H1 (cell line): Measurements from ENCODE around the gene TPP1. TPM values are rescaled to one million over a fixed set of nuclear protein-coding genes. Genes with fewer than 3 reads are reported as not detected.

Experiments used
- CTCF ChIA-PET: fragments of 300-600 bp; sonication (Branson Sonifier 250); formaldehyde crosslinking; loops from one replicate; lab custom pipeline; 2021; ENCODE audit not compliant: partially characterized antibody; lab: Charles Lee
- POLR2A ChIA-PET: fragments of 300-600 bp; sonication (Branson Sonifier 250); formaldehyde crosslinking; loops from one replicate; lab custom pipeline; 2021; ENCODE audit warnings: inconsistent platforms; ENCODE audit not compliant: partially characterized antibody; lab: Charles Lee
- DNase-seq, 2 experiments: peaks; one replicate each; pipeline versions ENCODE4 v3.0.0 to v3.0.0-alpha.2; 2010 to 2022; ENCODE audit warnings: low spot score in 2 of 2, low read depth in 1 of 2, mixed read lengths in 1 of 2
- FAIRE-seq: peaks from 2 replicates; lab custom pipeline; 2011; peaks lifted over from hg19 to GRCh38; lab: Jason Lieb, UNC
- H2AFZ ChIP-seq: 2 replicates; pipeline ENCODE4 v1.8.1; 2012; ENCODE audit warnings: low read length, inconsistent platforms
- H2AK5ac ChIP-seq: 2 replicates; pipeline ENCODE4 v1.6.1; 2013; ENCODE audit warnings: low read depth, low read length
- H2BK120ac ChIP-seq: replicated peaks from 2 replicates; pipeline ENCODE3; 2013; ENCODE audit warnings: low read depth, low read length, inconsistent platforms
- H2BK12ac ChIP-seq: 2 replicates; pipeline ENCODE4 v1.6.1; 2013; ENCODE audit warnings: low read depth, low read length
- H2BK15ac ChIP-seq: 2 replicates; pipeline ENCODE4 v1.6.1; 2013; ENCODE audit warnings: low read length
- H2BK20ac ChIP-seq: 2 replicates; pipeline ENCODE4 v1.6.1; 2013; ENCODE audit warnings: low read length
- H2BK5ac ChIP-seq: 2 replicates; pipeline ENCODE4 v1.6.1; 2013; ENCODE audit warnings: low read depth, low read length
- H3K14ac ChIP-seq: 2 replicates; pipeline ENCODE4 v1.6.1; 2013; ENCODE audit warnings: inconsistent platforms; ENCODE audit not compliant: insufficient read length
- H3K18ac ChIP-seq: 2 replicates; pipeline ENCODE4 v1.6.1; 2013; ENCODE audit warnings: low read length; ENCODE audit errors: extremely low read depth
- H3K23ac ChIP-seq: 2 replicates; pipeline ENCODE4 v1.6.1; 2013; ENCODE audit warnings: inconsistent platforms; ENCODE audit not compliant: insufficient read length
- H3K23me2 ChIP-seq: 2 replicates; pipeline ENCODE4 v1.6.1; 2013; ENCODE audit warnings: low read depth, low read length
- H3K27ac ChIP-seq: 2 replicates; pipeline ENCODE4 v1.6.1; 2011; ENCODE audit warnings: low read depth, low read length, inconsistent platforms
- H3K27me3 ChIP-seq, 4 experiments: replicated peaks in 1 of 4; 1 replicate in 1 of 4; 2 replicates in 3 of 4; pipeline versions ENCODE4 v1.6.1 to v1.8.1; 2011 to 2013; ENCODE audit warnings: low read length in 3 of 4, mild to moderate bottlenecking in 3 of 4, inconsistent platforms in 2 of 4, mixed read lengths in 2 of 4, moderate library complexity in 1 of 4; ENCODE audit not compliant: control insufficient read depth in 3 of 4, insufficient read depth in 3 of 4; ENCODE audit errors: extremely low read depth in 1 of 4
- H3K36me3 ChIP-seq, 4 experiments: 2 replicates each; pipeline versions ENCODE4 v1.6.1 to v1.8.1; 2011 to 2013; ENCODE audit warnings: mild to moderate bottlenecking in 4 of 4, low read length in 3 of 4, moderate library complexity in 2 of 4, control low read depth in 1 of 4, inconsistent platforms in 1 of 4; ENCODE audit not compliant: insufficient read depth in 4 of 4, control insufficient read depth in 2 of 4
- H3K4ac ChIP-seq: replicated peaks from 2 replicates; pipeline ENCODE3; 2013; ENCODE audit warnings: low read length, low read depth, mixed read lengths, inconsistent platforms; ENCODE audit not compliant: insufficient read length
- H3K4me1 ChIP-seq, 4 experiments: replicated peaks in 1 of 4; 1 replicate in 1 of 4; 2 replicates in 3 of 4; pipeline versions ENCODE4 v1.6.1 to v1.8.1; 2011 to 2013; ENCODE audit warnings: low read length in 3 of 4, inconsistent platforms in 2 of 4, mixed read lengths in 1 of 4; ENCODE audit not compliant: insufficient read depth in 4 of 4, control insufficient read depth in 3 of 4
- H3K4me2 ChIP-seq, 2 experiments: 2 replicates each; pipeline versions ENCODE4 v1.6.1 to v1.8.1; 2011 to 2013; ENCODE audit warnings: low read depth in 2 of 2, low read length in 2 of 2, control low read depth in 1 of 2, inconsistent platforms in 1 of 2, mild to moderate bottlenecking in 1 of 2; ENCODE audit not compliant: insufficient read depth in 1 of 2
- H3K4me3 ChIP-seq, 4 experiments: fragments of 200-600, 300-600 bp in 1 of 4; sonication (generic), shearing (Covaris generic), sonication (Bioruptor Twin) in 1 of 4; 2 replicates each; pipeline versions ENCODE4 v1.5.1 to v1.8.1; 2011 to 2016; ENCODE audit warnings: low read length in 4 of 4, low read depth in 3 of 4, control low read depth in 2 of 4, inconsistent platforms in 2 of 4, mild to moderate bottlenecking in 2 of 4, mixed read lengths in 1 of 4, moderate library complexity in 1 of 4; ENCODE audit not compliant: insufficient read depth in 2 of 4; ENCODE audit errors: extremely low read depth in 1 of 4
- H3K56ac ChIP-seq: replicated peaks from 2 replicates; pipeline ENCODE3; 2013; ENCODE audit warnings: low read depth, mild to moderate bottlenecking, mixed read lengths, low read length, inconsistent platforms; ENCODE audit not compliant: insufficient read length
- H3K79me1 ChIP-seq: 2 replicates; pipeline ENCODE4 v1.6.1; 2013; ENCODE audit warnings: low read depth, low read length, control low read depth
- H3K79me2 ChIP-seq, 2 experiments: 2 replicates each; pipeline versions ENCODE4 v1.6.1 to v1.8.1; 2012 to 2013; ENCODE audit warnings: low read length in 2 of 2, mild to moderate bottlenecking in 2 of 2, inconsistent platforms in 1 of 2; ENCODE audit not compliant: insufficient read depth in 2 of 2, control insufficient read depth in 1 of 2
- H3K9ac ChIP-seq, 4 experiments: replicated peaks in 1 of 4; 1 replicate in 1 of 4; 2 replicates in 3 of 4; pipeline versions ENCODE4 v1.6.1 to v1.8.1; 2011 to 2013; ENCODE audit warnings: low read depth in 3 of 4, low read length in 3 of 4, control low read depth in 2 of 4, mild to moderate bottlenecking in 2 of 4, moderate library complexity in 2 of 4, inconsistent platforms in 1 of 4; ENCODE audit errors: extremely low read depth in 1 of 4
- H3K9me3 ChIP-seq, 2 experiments: 2 replicates each; pipeline versions ENCODE4 v1.6.1 to v1.8.1; 2012 to 2013; ENCODE audit warnings: mild to moderate bottlenecking in 2 of 2, moderate library complexity in 2 of 2, control low read depth in 1 of 2, inconsistent platforms in 1 of 2, low read depth in 1 of 2, low read length in 1 of 2, mixed read lengths in 1 of 2; ENCODE audit not compliant: insufficient read depth in 2 of 2
- H4K20me1 ChIP-seq, 2 experiments: replicated peaks in 1 of 2; 2 replicates each; pipeline versions ENCODE3 to v1.8.1; 2011 to 2013; ENCODE audit warnings: inconsistent platforms in 2 of 2, low read length in 2 of 2, mild to moderate bottlenecking in 1 of 2; ENCODE audit not compliant: insufficient read depth in 2 of 2, control insufficient read depth in 1 of 2
- H4K5ac ChIP-seq: 2 replicates; pipeline ENCODE4 v1.6.1; 2013; ENCODE audit warnings: low read length, low read depth, mixed read lengths, inconsistent platforms; ENCODE audit not compliant: insufficient read length
- H4K8ac ChIP-seq: 2 replicates; pipeline ENCODE4 v1.8.0; 2013; ENCODE audit warnings: mild to moderate bottlenecking, moderate library complexity, low read length, inconsistent platforms; ENCODE audit not compliant: insufficient read depth; ENCODE audit errors: extremely low read depth
- H4K91ac ChIP-seq: replicated peaks from 2 replicates; pipeline ENCODE3; 2013; ENCODE audit warnings: low read length, mixed read lengths, inconsistent platforms; ENCODE audit not compliant: insufficient read length
- TEAD4 ChIP-seq: IDR thresholded peaks from 2 replicates; pipeline ENCODE4 v1.6.1; 2012; ENCODE audit warnings: low read depth, low read length, inconsistent platforms, mixed read lengths
- WGBS, 2 experiments: shearing (Covaris generic) in 1 of 2; methylation state at CpG; one replicate each; pipeline versions ENCODE4 v1.1.6 to v1.1.7; 2013 to 2015; ENCODE audit warnings: low lambda C conversion rate in 2 of 2, mixed read lengths in 2 of 2, inconsistent platforms in 1 of 2, low coverage in 1 of 2, missing lambda C conversion rate in 1 of 2; ENCODE audit not compliant: insufficient replicate concordance in 2 of 2, insufficient coverage in 1 of 2, insufficient read length in 1 of 2; ENCODE audit errors: extremely low coverage in 1 of 2, missing lambda C conversion rate in 1 of 2; 5-methylcytosine and 5-hydroxymethylcytosine counted together
- polyA plus RNA-seq, 7 experiments: library from polyadenylated mRNA; depleted of rRNA in 3 of 7; stranded (reverse) in 5 of 7; unstranded in 2 of 7; fragments of >200 nt in 5 of 7; fragments of 200-250 nt in 2 of 7; gene quantifications; 1 replicate in 5 of 7; 2 replicates in 1 of 7; 4 replicates in 1 of 7; pipeline versions ENCODE4 v1.2.1 to v1.2.3, GENCODE V29; 2011 to 2013; ENCODE audit warnings: missing spikeins in 2 of 7, mixed read lengths in 2 of 7
- total RNA-seq: library from RNA; stranded (reverse); fragmentation: NEBNext Ultra II Directional; extraction: Animal tissue kit (Norgen Biotek cat#: 25700); gene quantifications from 2 replicates; pipeline ENCODE4 v1.2.1, GENCODE V29; 2021

Gene TPP1
- total and polyA plus RNA-seq, 2 of the 8 experiments (the other 6 are each of a cell fraction or from before 2014, with no cell fraction given) = 36.1 to 77.5 TPM

DNA sequence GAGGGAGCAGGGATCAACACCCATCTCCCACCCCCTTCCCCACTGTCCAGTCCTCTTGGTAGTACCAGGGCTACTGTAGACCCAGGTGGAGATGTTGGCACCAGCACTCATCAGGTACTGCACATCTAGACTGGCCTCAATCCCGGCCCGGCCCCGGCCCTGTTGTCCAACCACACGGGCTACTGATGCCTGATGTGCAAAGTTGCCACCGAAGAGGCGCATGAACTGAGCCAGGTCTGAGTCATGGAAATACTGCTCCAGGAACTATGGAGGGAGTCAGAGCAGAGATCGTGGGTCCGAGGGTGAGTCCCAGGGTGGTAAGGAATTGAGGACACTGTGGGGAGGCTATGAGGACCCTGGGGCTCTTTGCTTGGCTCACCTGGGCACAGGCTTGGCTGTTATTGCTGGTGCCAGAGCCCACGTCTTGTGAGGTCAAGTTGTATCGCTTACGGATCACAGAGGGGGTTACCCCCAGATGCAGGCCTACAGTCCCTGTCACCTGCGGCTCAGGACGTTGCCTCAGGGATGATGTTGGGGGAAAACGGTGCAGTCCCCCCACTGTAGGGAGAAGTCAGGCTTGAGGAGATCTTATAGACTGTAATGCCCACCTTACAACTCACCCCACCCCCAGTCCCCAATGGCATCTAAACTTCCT lies 2.5 kb downstream of the TPP1 start:
- Histone ChIP-seq H3K14ac (no peak overlapping the region), H3K23ac (no peak overlapping the region), H2AK5ac (no peak overlapping the region), H2AFZ (no peak overlapping the region), H2BK5ac (no peak overlapping the region), H2BK20ac (no peak overlapping the region), H4K8ac (no peak overlapping the region), H3K18ac (no peak overlapping the region), H3K27me3 (no peaks in the 10 kb centered on the region), H3K56ac (no peak overlapping the region), H2BK15ac (no peak overlapping the region), H4K91ac (no peak overlapping the region), H2BK120ac (no peak overlapping the region), H4K20me1 (no peaks in the 10 kb centered on the region), H3K9ac (no peak overlapping the region), H3K36me3 (peaks cover 0 to 4% (median 2%) of the 10 kb centered on the region in 4 experiments; a peak in 4 of 8 replicates), H3K23me2 (peaks cover 13% of the 10 kb centered on the region), H3K79me2 (peaks cover 0 to 8% of the 10 kb centered on the region in 2 experiments; a peak in 1 of 4 replicates), H3K4me2 (no peak overlapping the region), H3K9me3 (no peaks in the 10 kb centered on the region), H3K4ac (no peak overlapping the region), H3K4me1 (peaks cover 0 to 7% (median 4%) of the 10 kb centered on the region in 4 experiments; a peak in 3 of 7 replicates), H2BK12ac (no peak overlapping the region), H3K79me1 (no peaks in the 10 kb centered on the region; the same call in none of the 2 replicates), H3K4me3 (no peak overlapping the region), H3K27ac (no peak overlapping the region), H4K5ac (no peak overlapping the region)
- ChIA-PET POLR2A (interaction anchor here (0.9 to 3.2 kb wide), 4 partner anchors 9 to 148 kb away, joined by 3 to 31 read pairs (median 5); no protein-coding TSS in a partner anchor), CTCF (interaction anchor here (0.9 to 2.6 kb wide), 4 partner anchors 10 to 238 kb away, joined by 3 to 10 read pairs (median 4); no protein-coding TSS in a partner anchor)
- 92% methylated on average over 14 of the region's 14 CpGs; no CpG with 5 or more reads in 1 of the 2 experiments for WGBS, 2 experiments
- no peak for FAIRE-seq
- TF ChIP-seq TEAD4 = no peak
- DNase-seq = no peak
